Mesendoderm (in vitro differentiated cells): ENCODE data around the gene KIAA1549.

ENCODE experiments used
- DNase-seq: peaks from one replicate; pipeline ENCODE4 v3.0.0; 2013
- H2AK5ac ChIP-seq: 2 replicates; pipeline ENCODE4 v1.6.1; 2013; ENCODE audit warnings: low read length, inconsistent platforms
- H2BK120ac ChIP-seq: 2 replicates; pipeline ENCODE4 v1.6.1; 2013; ENCODE audit warnings: low read depth, mild to moderate bottlenecking, low read length, moderate library complexity, mixed read lengths
- H2BK15ac ChIP-seq: replicated peaks from 2 replicates; pipeline ENCODE4 v1.6.1; 2013; ENCODE audit warnings: low read depth, mild to moderate bottlenecking, moderate library complexity
- H2BK5ac ChIP-seq: 2 replicates; pipeline ENCODE4 v1.6.1; 2013; ENCODE audit warnings: low read length, inconsistent platforms
- H3K18ac ChIP-seq: 2 replicates; pipeline ENCODE4 v1.6.1; 2013; ENCODE audit warnings: mild to moderate bottlenecking, low read length, mixed read lengths
- H3K23ac ChIP-seq: one replicate; pipeline ENCODE4 v1.6.1; 2013; ENCODE audit warnings: low read length
- H3K27ac ChIP-seq: 2 replicates; pipeline ENCODE4 v1.5.1; 2013; ENCODE audit warnings: low read depth, mild to moderate bottlenecking, inconsistent platforms, low read length, moderate library complexity
- H3K27me3 ChIP-seq: 2 replicates; pipeline ENCODE4 v1.6.1; 2013; ENCODE audit warnings: low read length, control low read depth, mild to moderate bottlenecking, inconsistent platforms; ENCODE audit not compliant: insufficient read depth, poor library complexity
- H3K36me3 ChIP-seq: 2 replicates; pipeline ENCODE4 v1.6.1; 2013; ENCODE audit warnings: low read length, inconsistent platforms; ENCODE audit not compliant: control insufficient read depth, insufficient read depth
- H3K4ac ChIP-seq: one replicate; pipeline ENCODE4 v1.6.1; 2013; ENCODE audit warnings: low read depth, mild to moderate bottlenecking, low read length, moderate library complexity
- H3K4me1 ChIP-seq: 2 replicates; pipeline ENCODE4 v1.6.1; 2013; ENCODE audit warnings: low read depth, low read length, inconsistent platforms; ENCODE audit not compliant: control insufficient read depth
- H3K4me2 ChIP-seq: 2 replicates; pipeline ENCODE4 v1.6.1; 2013; ENCODE audit warnings: low read length
- H3K4me3 ChIP-seq: 2 replicates; pipeline ENCODE4 v1.5.1; 2013; ENCODE audit warnings: mild to moderate bottlenecking, low read length
- H3K56ac ChIP-seq: one replicate; pipeline ENCODE4 v1.6.1; 2013; ENCODE audit warnings: low read length
- H3K79me1 ChIP-seq: 2 replicates; pipeline ENCODE4 v1.6.1; 2013; ENCODE audit warnings: low read length, inconsistent platforms
- H3K79me2 ChIP-seq: 2 replicates; pipeline ENCODE4 v1.6.1; 2013; ENCODE audit warnings: mild to moderate bottlenecking, low read length; ENCODE audit not compliant: control insufficient read depth, insufficient read depth
- H3K9ac ChIP-seq: 2 replicates; pipeline ENCODE4 v1.6.1; 2013; ENCODE audit warnings: low read length, inconsistent platforms
- H4K5ac ChIP-seq: one replicate; pipeline ENCODE4 v1.6.1; 2013; ENCODE audit warnings: low read length
- H4K8ac ChIP-seq: one replicate; pipeline ENCODE4 v1.6.1; 2013; ENCODE audit warnings: low read depth, mild to moderate bottlenecking, control low read depth, low read length, moderate library complexity
- WGBS: extraction: QIAGEN DNeasy Blood & Tissue Kit; methylation state at CpG from one replicate; pipeline ENCODE4 v1.1.7; 2013; ENCODE audit warnings: low lambda C conversion rate, missing lambda C conversion rate; ENCODE audit not compliant: insufficient coverage; ENCODE audit errors: extremely low coverage; 5-methylcytosine and 5-hydroxymethylcytosine counted together

KIAA1549 gene

DNA sequence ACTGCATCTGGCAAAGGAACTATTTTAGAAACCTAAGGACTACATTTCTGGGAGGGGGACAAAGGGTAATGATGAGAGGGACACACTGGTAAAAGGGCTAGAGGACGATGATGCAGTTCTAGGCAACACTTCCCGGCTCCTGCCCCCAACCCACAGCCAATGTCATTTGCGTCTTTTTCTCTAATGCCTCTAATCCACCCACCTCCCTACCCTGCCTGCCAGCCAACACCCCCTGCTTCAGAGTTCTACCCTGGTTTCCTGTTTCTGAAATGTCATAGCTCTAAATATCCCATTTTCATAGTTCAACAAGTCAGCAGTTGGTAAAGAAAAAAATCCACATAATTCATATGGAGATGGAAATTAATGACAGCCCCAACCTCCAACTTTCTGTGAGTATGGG, 79.0 kb downstream of the KIAA1549 start:
- WGBS = no CpG with 5 or more reads among the region's 3 CpGs
- no peak for DNase-seq
- no peaks in the 10 kb centered on the region for H3K79me2 ChIP-seq
- no peaks in the 10 kb centered on the region for H3K27me3 ChIP-seq
- H2BK15ac ChIP-seq = no peak overlapping the region
- H3K36me3 ChIP-seq = no peaks in the 10 kb centered on the region
- H3K4me3 ChIP-seq = no peak overlapping the region
- H3K79me1 ChIP-seq = no peaks in the 10 kb centered on the region
- H4K8ac ChIP-seq = no peak overlapping the region
- no peak overlapping the region for H3K56ac ChIP-seq
- no peak overlapping the region for H3K27ac ChIP-seq
- no peak overlapping the region for H2BK120ac ChIP-seq
- H2AK5ac ChIP-seq = no peak overlapping the region
- H3K4me2 ChIP-seq = no peak overlapping the region
- H3K4me1 ChIP-seq = no peaks in the 10 kb centered on the region
- H3K4ac ChIP-seq = no peak overlapping the region
- no peak overlapping the region for H3K9ac ChIP-seq
- H4K5ac ChIP-seq = no peak overlapping the region
- no peak overlapping the region for H3K23ac ChIP-seq
- H2BK5ac ChIP-seq = no peak overlapping the region
- H3K18ac ChIP-seq = no peak overlapping the region

DNA sequence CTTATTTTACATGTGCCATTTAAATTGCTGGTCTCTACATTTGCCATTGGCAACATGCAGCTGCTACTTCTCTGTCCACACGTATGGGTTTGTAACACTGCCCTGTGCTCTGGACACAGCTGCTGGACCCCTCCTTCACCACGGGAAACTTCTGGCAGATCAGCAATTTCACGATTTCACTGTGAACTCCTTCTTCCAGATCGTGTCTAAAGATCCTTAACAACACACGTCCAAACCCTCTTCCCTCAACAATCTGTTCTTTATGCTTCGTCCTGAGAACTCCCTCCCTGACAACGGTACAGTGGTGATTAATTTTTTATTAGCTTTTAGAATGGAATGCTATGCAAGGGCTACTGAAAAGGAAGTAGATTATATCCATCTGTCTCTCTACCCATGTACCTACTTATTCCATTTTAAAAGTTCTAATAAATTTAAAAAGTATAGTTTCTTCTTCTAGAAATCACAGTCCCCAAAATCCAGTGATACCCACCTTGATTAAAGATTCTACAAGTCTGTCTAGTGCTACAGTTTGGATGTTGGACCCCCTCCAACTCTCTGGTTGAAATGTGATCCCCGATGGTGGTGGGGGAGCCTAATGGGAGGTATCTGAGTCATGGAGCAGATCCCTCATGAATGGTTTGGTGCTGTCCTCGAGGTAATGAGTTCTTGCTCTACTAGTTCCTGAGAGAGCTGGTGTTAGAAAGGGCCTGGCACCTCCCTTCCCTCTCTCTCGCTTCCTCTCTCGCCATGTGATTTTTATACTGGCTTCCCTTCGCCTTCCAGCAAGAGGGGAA, 81.0 kb downstream of the KIAA1549 start:
- H2BK15ac ChIP-seq = no peak overlapping the region
- no peak overlapping the region for H4K5ac ChIP-seq
- no peaks in the 10 kb centered on the region for H3K36me3 ChIP-seq
- H3K79me1 ChIP-seq = no peaks in the 10 kb centered on the region
- H3K56ac ChIP-seq = no peak overlapping the region
- H3K4me1 ChIP-seq = no peaks in the 10 kb centered on the region
- H2BK120ac ChIP-seq = no peak overlapping the region
- H3K4me3 ChIP-seq = no peak overlapping the region
- no peak for DNase-seq
- no peak overlapping the region for H3K4me2 ChIP-seq
- H2BK5ac ChIP-seq = no peak overlapping the region
- H3K23ac ChIP-seq = no peak overlapping the region
- no peak overlapping the region for H3K18ac ChIP-seq
- no peak overlapping the region for H4K8ac ChIP-seq
- no peaks in the 10 kb centered on the region for H3K27me3 ChIP-seq
- no peaks in the 10 kb centered on the region for H3K79me2 ChIP-seq
- H2AK5ac ChIP-seq = no peak overlapping the region
- H3K9ac ChIP-seq = no peak overlapping the region
- H3K4ac ChIP-seq = no peak overlapping the region
- 87% methylated on average over 3 of the region's 12 CpGs for WGBS
- no peak overlapping the region for H3K27ac ChIP-seq

DNA sequence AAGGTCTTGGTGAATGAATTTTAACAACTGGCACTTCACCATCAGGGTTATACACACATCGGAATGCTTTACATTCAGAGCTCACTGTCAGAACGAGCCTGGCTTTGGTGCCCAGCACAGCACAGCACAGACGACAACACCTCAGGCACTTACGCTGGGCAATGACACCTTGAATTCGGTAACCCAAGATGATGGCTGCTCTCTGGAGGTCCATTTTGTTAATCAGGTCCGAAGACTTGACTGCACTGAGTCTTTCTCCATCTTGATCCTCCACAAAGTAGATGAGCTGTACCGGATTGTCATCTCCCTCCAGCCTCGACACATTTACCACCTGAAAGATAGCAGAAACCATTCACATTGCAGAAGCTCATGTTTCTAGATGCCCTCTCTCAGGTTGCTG, 82.4 kb downstream of the KIAA1549 start:
- no peak overlapping the region for H4K8ac ChIP-seq
- H3K23ac ChIP-seq = no peak overlapping the region
- H3K36me3 ChIP-seq = no peaks in the 10 kb centered on the region
- no peaks in the 10 kb centered on the region for H3K4me1 ChIP-seq
- no peak overlapping the region for H3K4ac ChIP-seq
- H3K27me3 ChIP-seq = no peaks in the 10 kb centered on the region
- H2BK120ac ChIP-seq = no peak overlapping the region
- no peak overlapping the region for H4K5ac ChIP-seq
- H3K79me1 ChIP-seq = no peaks in the 10 kb centered on the region
- H3K56ac ChIP-seq = no peak overlapping the region
- H2AK5ac ChIP-seq = no peak overlapping the region
- DNase-seq = no peak
- H2BK15ac ChIP-seq = no peak overlapping the region
- no peak overlapping the region for H2BK5ac ChIP-seq
- no peaks in the 10 kb centered on the region for H3K79me2 ChIP-seq
- no peak overlapping the region for H3K9ac ChIP-seq
- H3K27ac ChIP-seq = no peak overlapping the region
- no peak overlapping the region for H3K4me3 ChIP-seq
- no peak overlapping the region for H3K18ac ChIP-seq
- H3K4me2 ChIP-seq = no peak overlapping the region
- no CpG with 5 or more reads among the region's 8 CpGs for WGBS

DNA sequence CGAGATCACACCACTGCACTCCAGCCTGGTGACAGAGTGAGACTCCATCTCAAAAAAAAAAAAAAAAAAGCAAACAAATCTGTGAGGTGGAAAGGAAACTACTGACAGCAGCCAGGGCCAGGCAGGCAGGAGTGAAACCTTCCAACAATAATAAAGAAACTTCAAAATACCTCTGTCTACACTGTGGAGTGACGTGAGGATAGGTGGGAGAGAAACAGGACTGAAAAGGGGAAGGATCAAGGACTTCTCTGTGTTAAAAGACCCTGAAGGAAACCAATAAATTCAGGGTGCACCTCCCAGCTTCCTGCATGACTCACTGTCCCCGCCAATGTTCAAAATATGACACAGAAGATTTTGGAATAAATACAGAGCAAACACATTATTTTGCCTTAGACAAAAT, 82.9 kb downstream of the KIAA1549 start:
- Histone ChIP-seq H3K23ac (no peak overlapping the region), H3K36me3 (no peaks in the 10 kb centered on the region), H3K79me2 (no peaks in the 10 kb centered on the region), H2BK5ac (no peak overlapping the region), H2BK120ac (no peak overlapping the region), H3K79me1 (no peaks in the 10 kb centered on the region), H2AK5ac (no peak overlapping the region), H2BK15ac (no peak overlapping the region), H3K18ac (no peak overlapping the region), H3K4me3 (no peak overlapping the region), H3K4me2 (no peak overlapping the region), H3K27ac (no peak overlapping the region), H3K27me3 (no peaks in the 10 kb centered on the region), H3K56ac (no peak overlapping the region), H3K4me1 (no peaks in the 10 kb centered on the region), H3K9ac (no peak overlapping the region), H4K5ac (no peak overlapping the region), H4K8ac (no peak overlapping the region), H3K4ac (no peak overlapping the region)
- no peak for DNase-seq
- no CpG with 5 or more reads among the region's 3 CpGs for WGBS

DNA sequence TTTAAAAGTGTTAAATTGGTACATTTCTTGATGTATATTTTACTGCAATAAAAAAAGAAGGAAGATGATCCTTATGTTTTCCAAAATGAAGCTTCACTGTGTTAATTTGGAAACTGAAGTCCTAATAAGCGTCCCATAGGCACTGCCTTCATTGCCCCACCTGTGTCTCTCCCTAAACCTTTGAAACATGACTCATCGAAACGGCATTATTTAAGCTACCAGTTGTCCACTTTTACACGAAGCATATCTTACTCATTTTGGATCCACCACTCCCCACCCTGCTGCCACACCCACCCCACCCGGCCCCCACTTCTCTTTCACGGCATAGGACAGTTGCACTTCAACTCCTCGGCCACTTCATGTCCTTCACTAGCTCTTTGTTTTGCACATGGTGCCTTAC, 85.5 kb downstream of the KIAA1549 start:
- Histone ChIP-seq H2BK15ac (no peak overlapping the region), H3K23ac (no peak overlapping the region), H3K36me3 (no peaks in the 10 kb centered on the region), H3K27ac (no peak overlapping the region), H3K79me2 (no peaks in the 10 kb centered on the region), H3K4me1 (no peaks in the 10 kb centered on the region), H4K8ac (no peak overlapping the region), H2AK5ac (no peak overlapping the region), H3K9ac (no peak overlapping the region), H3K4me2 (no peak overlapping the region), H3K18ac (no peak overlapping the region), H2BK120ac (no peak overlapping the region), H3K4me3 (no peak overlapping the region), H4K5ac (no peak overlapping the region), H3K27me3 (no peaks in the 10 kb centered on the region), H3K4ac (no peak overlapping the region), H3K56ac (no peak overlapping the region), H2BK5ac (no peak overlapping the region), H3K79me1 (no peaks in the 10 kb centered on the region)
- DNase-seq = no peak
- no CpG with 5 or more reads among the region's 7 CpGs for WGBS

DNA sequence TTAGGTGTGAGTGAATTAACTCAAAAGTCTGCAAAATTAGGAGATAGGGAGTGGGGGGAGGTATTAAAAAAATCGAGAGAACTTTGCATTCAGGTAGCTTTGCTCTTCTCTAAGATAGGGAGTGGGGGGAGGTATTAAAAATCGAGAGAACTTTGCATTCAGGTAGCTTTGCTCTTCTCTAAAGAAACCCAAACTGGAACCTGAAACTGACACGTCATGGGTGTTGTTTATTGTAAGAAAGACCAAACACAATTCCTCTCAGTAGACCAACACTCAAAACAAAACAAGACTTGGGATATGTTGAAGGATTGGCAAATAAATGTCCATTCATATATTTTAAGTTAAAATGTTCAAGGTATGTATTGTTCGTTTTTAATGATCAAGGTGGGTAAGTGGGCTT, 87.9 kb downstream of the KIAA1549 start:
- Histone ChIP-seq H3K36me3 (no peaks in the 10 kb centered on the region), H3K79me2 (no peaks in the 10 kb centered on the region), H3K4me1 (no peaks in the 10 kb centered on the region), H3K4me2 (no peak overlapping the region), H3K27me3 (no peaks in the 10 kb centered on the region), H3K79me1 (no peaks in the 10 kb centered on the region), H3K23ac (no peak overlapping the region), H3K56ac (no peak overlapping the region), H4K8ac (no peak overlapping the region), H3K9ac (no peak overlapping the region), H3K27ac (no peak overlapping the region), H2AK5ac (no peak overlapping the region), H4K5ac (no peak overlapping the region), H3K18ac (no peak overlapping the region), H2BK15ac (no peak overlapping the region), H2BK5ac (no peak overlapping the region), H2BK120ac (no peak overlapping the region), H3K4ac (no peak overlapping the region), H3K4me3 (no peak overlapping the region)
- no peak for DNase-seq
- WGBS = no CpG with 5 or more reads among the region's 4 CpGs
